NT2/D1 (cell line): ENCODE measurements around the gene RAPGEF4.

Source experiments
- SUZ12 ChIP-seq: IDR thresholded peaks from 2 replicates; pipeline ENCODE4 v1.6.1; 2011; ENCODE audit not compliant: insufficient read length, insufficient read depth; ENCODE audit errors: extremely low read depth
- YY1 ChIP-seq: IDR thresholded peaks from 2 replicates; pipeline ENCODE4 v1.6.1; 2011; ENCODE audit not compliant: insufficient read length, insufficient read depth
- ZNF274 ChIP-seq: IDR thresholded peaks from 2 replicates; pipeline ENCODE4 v1.6.1; 2011; ENCODE audit warnings: mild to moderate bottlenecking, low read depth, low read length

GRCh38 chr2:172929644-172930043 is 194.0 kb downstream of the RAPGEF4 start:
- TF ChIP-seq SUZ12 = no peak
- TF ChIP-seq YY1 = no peak
- TF ChIP-seq ZNF274 = no peak
